Measurements from ENCODE around the gene ANAPC7.
"Not testable (repeated sequence)": the region's sequence is repeated elsewhere in the genome, so short reads cannot be mapped to it uniquely, and the experiment has no call there.

The ANAPC7 gene

GRCh38 chr12:110348431-110349059, 55.0 kb downstream of the ANAPC7 start:
- DNase-seq: no peak

GRCh38 chr12:110347767-110348166, 55.7 kb downstream of the ANAPC7 start:
- no peak for DNase-seq

- DNase-seq: no peak
Observed at GRCh38 chr12:110345963-110346362, 57.5 kb downstream of the ANAPC7 start.

- DNase-seq: no peak
Observed at GRCh38 chr12:110345176-110345661, 58.3 kb downstream of the ANAPC7 start.

GRCh38 chr12:110344657-110345056, 58.9 kb downstream of the ANAPC7 start:
- DNase-seq: no peak

GRCh38 chr12:110343736-110344555, 59.6 kb downstream of the ANAPC7 start:
- no peak for DNase-seq

- no peak for DNase-seq
Observed at GRCh38 chr12:110343114-110343513, 60.4 kb downstream of the ANAPC7 start.

- DNase-seq: no peak
Observed at GRCh38 chr12:110342157-110342556, 61.4 kb downstream of the ANAPC7 start.

GRCh38 chr12:110340706-110341105, 62.8 kb downstream of the ANAPC7 start:
- DNase-seq: no peak

GRCh38 chr12:110340261-110340660, 63.2 kb downstream of the ANAPC7 start:
- not testable (repeated sequence) for DNase-seq

GRCh38 chr12:110339184-110339952, 64.1 kb downstream of the ANAPC7 start:
- DNase-seq: no peak

GRCh38 chr12:110338754-110339153, 64.8 kb downstream of the ANAPC7 start:
- DNase-seq: peak; percentile 27

GRCh38 chr12:110337912-110338710, 65.4 kb downstream of the ANAPC7 start:
- DNase-seq: no peak

- DNase-seq: no peak
Observed at GRCh38 chr12:110335481-110336045, 67.9 kb downstream of the ANAPC7 start.

- no peak for DNase-seq
Observed at GRCh38 chr12:110333201-110333600, 70.3 kb downstream of the ANAPC7 start.

- DNase-seq: peak; percentile 34
Observed at GRCh38 chr12:110330544-110330943, 73.0 kb downstream of the ANAPC7 start.

- no peak for DNase-seq
Observed at GRCh38 chr12:110330124-110330523, 73.4 kb downstream of the ANAPC7 start.

- no peak for DNase-seq
Observed at GRCh38 chr12:110329710-110330109, 73.8 kb downstream of the ANAPC7 start.

Data from fibroblast of skin of scalp (primary cell).